ENCODE data around the gene IFT81.

The IFT81 gene

GRCh38 chr12:110088936-110089335 lies 35.2 kb upstream of the IFT81 start:
- no peak for TF ChIP-seq CTCF (IDR thresholded peaks at IDR 0.05; ENCODE audit: borderline replicate concordance, insufficient read depth, low read depth, low read length)
- H3K4me3 ChIP-seq (ENCODE audit: low read depth, low read length), result no peak overlapping the region

- no peak for TF ChIP-seq CTCF (IDR thresholded peaks at IDR 0.05; ENCODE audit: borderline replicate concordance, insufficient read depth, low read depth, low read length)
- H3K4me3 ChIP-seq (ENCODE audit: low read depth, low read length), result no peak overlapping the region
These were observed 33.7 kb upstream of the IFT81 start for GRCh38 chr12:110090266-110091135.

GRCh38 chr12:110091136-110091711 lies 32.9 kb upstream of the IFT81 start:
- no peak for TF ChIP-seq CTCF (IDR thresholded peaks at IDR 0.05; ENCODE audit: borderline replicate concordance, insufficient read depth, low read depth, low read length)
- H3K4me3 ChIP-seq (ENCODE audit: low read depth, low read length), result no peak overlapping the region

- H3K4me3 ChIP-seq (ENCODE audit: low read depth, low read length), result no peak overlapping the region
- no peak for TF ChIP-seq CTCF (IDR thresholded peaks at IDR 0.05; ENCODE audit: borderline replicate concordance, insufficient read depth, low read depth, low read length)
These were observed 30.4 kb upstream of the IFT81 start for GRCh38 chr12:110093631-110094311.

GRCh38 chr12:110100315-110100970 lies 23.7 kb upstream of the IFT81 start:
- TF ChIP-seq CTCF (IDR thresholded peaks at IDR 0.05; ENCODE audit: borderline replicate concordance, insufficient read depth, low read depth, low read length), result peak; percentile 77
- no peak overlapping the region for H3K4me3 ChIP-seq (ENCODE audit: low read depth, low read length)

- peak; percentile 16; the same call in 1 of the 2 replicates for TF ChIP-seq CTCF (IDR thresholded peaks at IDR 0.05; ENCODE audit: borderline replicate concordance, insufficient read depth, low read depth, low read length)
- no peak overlapping the region for H3K4me3 ChIP-seq (ENCODE audit: low read depth, low read length)
These were observed 21.9 kb upstream of the IFT81 start for GRCh38 chr12:110102255-110102654.
